B cell (primary cell): Measurements from ENCODE around the gene PCBP3. TPM values are rescaled to one million over a fixed set of nuclear protein-coding genes. Genes with fewer than 3 reads are reported as not detected.

Source experiments
- ATAC-seq: fragments of 200-7000 bp; cut with Tn5 transposase; one replicate; pipeline ENCODE4 v1.10.0; 2021; ENCODE audit warnings: low read depth, mild to moderate bottlenecking, moderate number of reproducible peaks, moderate library complexity
- CTCF ChIA-PET: fragments of 350-600 bp; sonication (Branson Sonifier 250); formaldehyde crosslinking; loops from one replicate; lab custom pipeline; 2021; ENCODE audit warnings: antibody characterized with exemption, inconsistent platforms; lab: Charles Lee
- POLR2A ChIA-PET: fragments of 350-600 bp; sonication (Branson Sonifier 250); formaldehyde crosslinking; loops from one replicate; lab custom pipeline; 2021; ENCODE audit warnings: antibody characterized with exemption; lab: Charles Lee
- DNase-seq: peaks from one replicate; pipeline ENCODE4 v3.0.0; 2013
- H2AFZ ChIP-seq: 2 replicates; pipeline ENCODE4 v1.6.1; 2012; ENCODE audit warnings: mild to moderate bottlenecking, low read depth, low read length; ENCODE audit not compliant: insufficient read depth, poor library complexity, severe bottlenecking
- H3K27ac ChIP-seq, 2 donors: 1 replicate in 1 of 2; 2 replicates in 1 of 2; pipeline ENCODE4 v1.5.1; 2012 to 2013; ENCODE audit warnings: low read length in 2 of 2, mild to moderate bottlenecking in 2 of 2, moderate library complexity in 1 of 2
- H3K27me3 ChIP-seq, 4 experiments: fragments of 200-600 bp in 1 of 4; sonication (generic) in 1 of 4; replicated peaks in 1 of 4; 1 replicate in 2 of 4; 2 replicates in 2 of 4; pipeline versions ENCODE4 v1.6.1 to v1.7.0; 2013 to 2016; ENCODE audit warnings: low read length in 3 of 4, mild to moderate bottlenecking in 2 of 4, mixed read lengths in 1 of 4, moderate library complexity in 1 of 4; ENCODE audit not compliant: insufficient read depth in 4 of 4, control insufficient read depth in 3 of 4; ENCODE audit errors: control extremely low read depth in 1 of 4
- H3K36me3 ChIP-seq, 2 experiments: replicated peaks in 1 of 2; 1 replicate in 1 of 2; 2 replicates in 1 of 2; pipeline versions ENCODE4 v1.6.1 to v1.7.1; 2013; ENCODE audit warnings: low read length in 1 of 2; ENCODE audit not compliant: insufficient read depth in 2 of 2, control insufficient read depth in 1 of 2; ENCODE audit errors: control extremely low read depth in 1 of 2, extremely low read depth in 1 of 2
- H3K4me1 ChIP-seq, 2 donors: fragments of 200-600 bp in 1 of 2; sonication (generic) in 1 of 2; 1 replicate in 1 of 2; 2 replicates in 1 of 2; pipeline versions ENCODE4 v1.5.1 to v1.6.1; 2013 to 2017; ENCODE audit warnings: low read length in 2 of 2; ENCODE audit not compliant: control insufficient read depth in 2 of 2, insufficient read depth in 2 of 2
- H3K4me2 ChIP-seq: replicated peaks from 2 replicates; pipeline ENCODE3; 2012; ENCODE audit warnings: mild to moderate bottlenecking, low read depth, low read length; ENCODE audit not compliant: poor library complexity, severe bottlenecking
- H3K4me3 ChIP-seq, 5 experiments: fragments of 200-600 bp in 1 of 5; sonication (generic) in 1 of 5; 1 replicate in 3 of 5; 2 replicates in 2 of 5; pipeline versions ENCODE4 v1.5.1 to v1.7.0; 2011 to 2016; ENCODE audit warnings: low read length in 4 of 5, mild to moderate bottlenecking in 4 of 5, low read depth in 2 of 5, control low read depth in 1 of 5, moderate library complexity in 1 of 5; ENCODE audit not compliant: insufficient read depth in 1 of 5; ENCODE audit errors: control extremely low read depth in 1 of 5, extremely low read depth in 1 of 5
- H3K79me2 ChIP-seq: fragments of 200-600 bp; sonication (generic); one replicate; pipeline ENCODE4 v1.6.0; 2016; ENCODE audit warnings: low read length; ENCODE audit not compliant: control insufficient read depth, insufficient read depth
- H3K9ac ChIP-seq: fragments of 200-600 bp; sonication (generic); 2 replicates; pipeline ENCODE4 v1.6.1; 2017; ENCODE audit warnings: mild to moderate bottlenecking, low read length, moderate library complexity
- H3K9me3 ChIP-seq, 3 donors: one replicate each; pipeline versions ENCODE4 v1.6.1 to v1.7.1; 2013; ENCODE audit warnings: low read length in 2 of 3; ENCODE audit not compliant: control insufficient read depth in 2 of 3, insufficient read depth in 1 of 3; ENCODE audit errors: control extremely low read depth in 1 of 3
- H4K20me1 ChIP-seq: 2 replicates; pipeline ENCODE4 v1.6.0; 2012; ENCODE audit warnings: mild to moderate bottlenecking, low read length; ENCODE audit not compliant: insufficient read depth, control insufficient read depth, poor library complexity, severe bottlenecking
- H3K27ac Mint-ChIP-seq: one replicate; pipeline ENCODE4 v1.8.0; 2021; ENCODE audit warnings: mixed read lengths
- H3K27me3 Mint-ChIP-seq: one replicate; pipeline ENCODE4 v1.8.0; 2021; ENCODE audit warnings: mixed read lengths
- H3K4me1 Mint-ChIP-seq: one replicate; pipeline ENCODE4 v1.8.0; 2021; ENCODE audit warnings: mixed read lengths
- H3K4me3 Mint-ChIP-seq: one replicate; pipeline ENCODE4 v1.8.0; 2021; ENCODE audit warnings: mixed read lengths
- H3K9me3 Mint-ChIP-seq: one replicate; pipeline ENCODE4 v1.8.0; 2022; ENCODE audit warnings: mixed read lengths; ENCODE audit not compliant: insufficient read depth
- EZH2 ChIP-seq: IDR thresholded peaks from 2 replicates; pipeline ENCODE4 v1.6.1; 2012; ENCODE audit warnings: borderline replicate concordance, low read depth, mild to moderate bottlenecking, moderate library complexity, low read length; ENCODE audit not compliant: insufficient read depth, poor library complexity, severe bottlenecking
- WGBS: methylation state at CpG from one replicate; pipeline ENCODE4 v1.1.5; 2013; ENCODE audit warnings: missing lambda C conversion rate; ENCODE audit not compliant: insufficient coverage; 5-methylcytosine and 5-hydroxymethylcytosine counted together
- intact Hi-C: fragments of 100-400 bp; cut with micrococcal nuclease; formaldehyde crosslinking; loops from one replicate; pipeline ENCODE4 v1.10.0; 2022
- polyA plus RNA-seq: library from polyadenylated mRNA; depleted of rRNA; stranded (reverse); fragments of >200 nt; gene quantifications from 2 replicates; pipeline ENCODE4 v1.2.3, GENCODE V29; 2012
- total RNA-seq, 2 donors: library from RNA; stranded (reverse); fragments of 120-200 nt in 1 of 2; gene quantifications; 1 replicate in 1 of 2; 2 replicates in 1 of 2; pipeline versions ENCODE4 v1.2.3 to v1.2.4, GENCODE V29; 2013 to 2022
- TF ChIP-seq, protein P1 (sequence below): fragments of 200-600 bp; IDR thresholded peaks from one replicate; pipeline ENCODE4 v1.8.0; 2022; ENCODE audit warnings: antibody characterized with exemption, mild to moderate bottlenecking

Gene PCBP3
- total and polyA plus RNA-seq, 2 donors (not counting 1 experiment from before 2014, with no cell fraction given): 0.45 to 2.7 TPM

DNA sequence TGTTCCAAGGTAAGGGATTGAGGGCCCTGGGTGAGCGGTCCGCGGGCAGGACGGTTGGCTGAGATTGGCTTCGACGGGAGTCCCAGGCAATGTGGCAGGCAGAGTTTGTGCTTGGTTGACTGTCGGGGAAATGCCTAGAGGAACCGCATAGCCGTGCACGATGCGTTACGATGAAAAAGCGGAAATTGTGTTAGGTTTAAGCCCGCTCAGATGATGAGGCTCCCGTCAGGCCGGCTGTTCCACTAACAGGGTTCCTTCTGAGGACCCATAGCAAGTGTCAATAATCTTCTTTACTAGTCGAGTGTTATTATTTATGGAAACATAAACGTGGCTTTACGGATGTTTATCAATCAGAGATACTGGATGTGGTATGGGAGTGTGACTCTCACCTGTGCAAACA is 220.2 kb downstream of the PCBP3 start:
- no peak overlapping the region for H3K27ac ChIP-seq
- no peaks in the 10 kb centered on the region for H3K27me3 ChIP-seq
- no peak overlapping the region for H2AFZ ChIP-seq
- no peak overlapping the region for H3K9ac ChIP-seq
- ChIA-PET CTCF (no interaction called here), POLR2A (no interaction called here)
- H3K4me1 Mint-ChIP-seq: peaks cover 3% of the 10 kb centered on the region
- ATAC-seq: no peak
- peaks cover 0 to 6% of the 10 kb centered on the region in 2 donors for H3K4me1 ChIP-seq
- no peak overlapping the region for H3K4me2 ChIP-seq
- no peak overlapping the region for H3K4me3 ChIP-seq
- WGBS: 98% methylated on average over 18 of the region's 19 CpGs
- H3K36me3 ChIP-seq: no peaks in the 10 kb centered on the region
- H3K79me2 ChIP-seq: no peaks in the 10 kb centered on the region
- DNase-seq: no peak
- H3K9me3 ChIP-seq: no peaks in the 10 kb centered on the region
- H3K27ac Mint-ChIP-seq: no peak overlapping the region
- H4K20me1 ChIP-seq: no peaks in the 10 kb centered on the region
- no peak overlapping the region for H3K4me3 Mint-ChIP-seq
- intact Hi-C loops: no loop called here
- peaks cover 4% of the 10 kb centered on the region for H3K27me3 Mint-ChIP-seq
- H3K9me3 Mint-ChIP-seq: no peaks in the 10 kb centered on the region
- TF ChIP-seq, protein P1, sequence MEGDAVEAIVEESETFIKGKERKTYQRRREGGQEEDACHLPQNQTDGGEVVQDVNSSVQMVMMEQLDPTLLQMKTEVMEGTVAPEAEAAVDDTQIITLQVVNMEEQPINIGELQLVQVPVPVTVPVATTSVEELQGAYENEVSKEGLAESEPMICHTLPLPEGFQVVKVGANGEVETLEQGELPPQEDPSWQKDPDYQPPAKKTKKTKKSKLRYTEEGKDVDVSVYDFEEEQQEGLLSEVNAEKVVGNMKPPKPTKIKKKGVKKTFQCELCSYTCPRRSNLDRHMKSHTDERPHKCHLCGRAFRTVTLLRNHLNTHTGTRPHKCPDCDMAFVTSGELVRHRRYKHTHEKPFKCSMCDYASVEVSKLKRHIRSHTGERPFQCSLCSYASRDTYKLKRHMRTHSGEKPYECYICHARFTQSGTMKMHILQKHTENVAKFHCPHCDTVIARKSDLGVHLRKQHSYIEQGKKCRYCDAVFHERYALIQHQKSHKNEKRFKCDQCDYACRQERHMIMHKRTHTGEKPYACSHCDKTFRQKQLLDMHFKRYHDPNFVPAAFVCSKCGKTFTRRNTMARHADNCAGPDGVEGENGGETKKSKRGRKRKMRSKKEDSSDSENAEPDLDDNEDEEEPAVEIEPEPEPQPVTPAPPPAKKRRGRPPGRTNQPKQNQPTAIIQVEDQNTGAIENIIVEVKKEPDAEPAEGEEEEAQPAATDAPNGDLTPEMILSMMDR: no peak
- no peak for TF ChIP-seq EZH2

DNA sequence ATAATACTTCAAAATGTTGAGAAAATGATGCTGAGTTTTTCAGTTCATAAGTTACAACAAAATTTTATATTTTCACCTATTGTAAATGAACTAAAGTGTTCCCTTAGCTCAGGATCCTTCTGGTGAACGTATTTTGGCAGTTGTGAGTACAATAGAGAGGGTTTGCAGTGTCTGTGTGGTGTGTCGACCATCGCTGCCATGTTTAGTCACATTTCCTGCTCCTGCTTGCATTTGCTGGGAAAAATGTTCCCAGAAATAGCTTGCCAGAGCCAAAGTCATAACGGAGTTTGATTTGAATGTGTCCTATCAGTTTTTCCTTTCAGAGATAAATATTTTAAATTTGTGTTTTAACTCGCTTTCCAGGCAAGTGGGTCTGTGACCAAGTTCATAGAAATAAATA is 220.9 kb downstream of the PCBP3 start:
- H3K4me1 Mint-ChIP-seq: peaks cover 3% of the 10 kb centered on the region
- no peak overlapping the region for H3K9ac ChIP-seq
- TF ChIP-seq EZH2: no peak
- TF ChIP-seq, protein P1: no peak
- H3K79me2 ChIP-seq: no peaks in the 10 kb centered on the region
- H3K9me3 ChIP-seq: no peaks in the 10 kb centered on the region
- DNase-seq (no peak), ATAC-seq (no peak)
- H3K36me3 ChIP-seq: no peaks in the 10 kb centered on the region
- no peaks in the 10 kb centered on the region for H4K20me1 ChIP-seq
- ChIA-PET CTCF (no interaction called here), POLR2A (no interaction called here)
- H3K4me3 Mint-ChIP-seq: no peak overlapping the region
- WGBS: 60% methylated on average over 1 of the region's 5 CpGs
- no peak overlapping the region for H2AFZ ChIP-seq
- no peaks in the 10 kb centered on the region for H3K9me3 Mint-ChIP-seq
- H3K4me3 ChIP-seq: no peak overlapping the region
- intact Hi-C loops: no loop called here
- no peaks in the 10 kb centered on the region for H3K27me3 ChIP-seq
- H3K4me1 ChIP-seq: peaks cover 0 to 6% of the 10 kb centered on the region in 2 donors
- peaks cover 4% of the 10 kb centered on the region for H3K27me3 Mint-ChIP-seq
- H3K4me2 ChIP-seq: no peak overlapping the region
- no peak overlapping the region for H3K27ac ChIP-seq
- H3K27ac Mint-ChIP-seq: no peak overlapping the region
